ENCODE data around the gene ATP13A3.

Gene ATP13A3

DNA sequence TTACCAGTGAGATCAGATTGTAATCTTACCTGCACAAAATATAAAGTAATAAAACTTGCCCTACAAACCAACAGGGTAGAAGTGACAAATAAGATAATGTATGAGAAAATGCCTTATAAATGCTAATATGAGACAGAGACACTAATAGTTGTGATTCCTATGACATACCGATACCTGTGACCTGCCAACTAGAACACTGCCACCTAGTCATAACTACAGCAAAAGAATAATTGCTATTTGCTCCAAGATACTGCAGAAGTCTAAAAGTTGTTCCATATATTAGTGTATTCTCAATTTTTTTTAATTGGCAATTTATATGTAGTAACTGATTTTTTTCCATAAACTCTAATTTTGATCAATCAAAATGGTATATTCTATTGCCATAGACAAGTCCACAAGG is 62.4 kb downstream of the ATP13A3 start:
- H3K27me3 ChIP-seq (ENCODE audit: control insufficient read depth, insufficient read depth, low read length) = no peaks in the 10 kb centered on the region
- H3K9ac ChIP-seq (ENCODE audit: low read length) = no peak overlapping the region
- peaks cover 62% of the 10 kb centered on the region for H3K36me3 ChIP-seq (ENCODE audit: control insufficient read depth, low read depth, low read length)
- H3K4me3 ChIP-seq (ENCODE audit: low read length) = no peak overlapping the region
- H3K4me1 ChIP-seq (ENCODE audit: control insufficient read depth, low read depth, low read length) = no peaks in the 10 kb centered on the region
- no peak overlapping the region for H3K27ac ChIP-seq (ENCODE audit: low read length)
- no peaks in the 10 kb centered on the region for H3K9me3 ChIP-seq (ENCODE audit: control insufficient read depth, low read depth, low read length)

DNA sequence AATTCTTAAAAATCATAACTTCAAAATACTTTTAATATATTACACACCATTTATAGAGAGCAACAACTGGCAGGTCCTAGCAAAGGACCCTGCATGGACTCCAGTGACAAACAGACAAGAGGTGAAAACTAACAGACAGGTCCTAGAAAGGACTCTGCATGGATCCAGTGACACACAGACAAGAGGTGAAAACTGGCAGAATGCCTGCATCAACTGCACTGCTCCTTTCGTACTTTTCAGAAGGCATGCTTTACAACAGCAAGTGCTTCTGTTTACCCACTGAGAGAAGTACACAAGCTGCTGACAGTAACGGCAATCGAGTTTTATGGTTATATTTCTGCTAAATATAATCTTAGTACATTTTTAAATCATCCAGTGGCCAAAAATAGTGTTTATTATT is 63.5 kb downstream of the ATP13A3 start:
- no peak overlapping the region for H3K4me3 ChIP-seq (ENCODE audit: low read length)
- H3K9ac ChIP-seq (ENCODE audit: low read length) = no peak overlapping the region
- no peaks in the 10 kb centered on the region for H3K27me3 ChIP-seq (ENCODE audit: control insufficient read depth, insufficient read depth, low read length)
- no peak overlapping the region for H3K27ac ChIP-seq (ENCODE audit: low read length)
- H3K36me3 ChIP-seq (ENCODE audit: control insufficient read depth, low read depth, low read length) = peaks cover 63% of the 10 kb centered on the region
- H3K4me1 ChIP-seq (ENCODE audit: control insufficient read depth, low read depth, low read length) = no peaks in the 10 kb centered on the region
- H3K9me3 ChIP-seq (ENCODE audit: control insufficient read depth, low read depth, low read length) = no peaks in the 10 kb centered on the region

- no peaks in the 10 kb centered on the region for H3K27me3 ChIP-seq (ENCODE audit: control insufficient read depth, insufficient read depth, low read length)
- peaks cover 60% of the 10 kb centered on the region for H3K36me3 ChIP-seq (ENCODE audit: control insufficient read depth, low read depth, low read length)
- H3K9me3 ChIP-seq (ENCODE audit: control insufficient read depth, low read depth, low read length) = no peaks in the 10 kb centered on the region
- no peak overlapping the region for H3K9ac ChIP-seq (ENCODE audit: low read length)
- no peak overlapping the region for H3K4me3 ChIP-seq (ENCODE audit: low read length)
- no peak overlapping the region for H3K27ac ChIP-seq (ENCODE audit: low read length)
- no peaks in the 10 kb centered on the region for H3K4me1 ChIP-seq (ENCODE audit: control insufficient read depth, low read depth, low read length)
Observed at GRCh38 chr3:194422188-194422587, 64.6 kb downstream of the ATP13A3 start.

DNA sequence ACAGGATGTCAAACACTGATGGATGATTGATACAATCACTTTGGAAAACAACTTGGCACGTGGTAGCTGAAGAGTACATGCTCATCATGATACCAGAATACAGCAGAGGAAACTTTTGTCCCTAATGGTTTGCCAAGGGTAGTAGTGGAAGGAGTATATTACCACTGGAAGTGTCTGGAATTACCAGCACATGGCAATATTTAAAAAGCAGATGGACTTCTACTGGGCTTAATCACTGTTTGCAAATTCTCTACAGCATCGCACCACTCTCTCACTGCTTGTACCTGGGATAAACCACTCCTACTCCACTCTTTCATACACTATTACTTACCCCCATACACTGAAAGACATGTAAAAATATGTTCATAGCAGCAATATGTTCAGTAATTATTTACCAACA is 68.1 kb downstream of the ATP13A3 start:
- no peak overlapping the region for H3K9ac ChIP-seq (ENCODE audit: low read length)
- H3K27ac ChIP-seq (ENCODE audit: low read length) = no peak overlapping the region
- peaks cover 38% of the 10 kb centered on the region for H3K36me3 ChIP-seq (ENCODE audit: control insufficient read depth, low read depth, low read length)
- no peaks in the 10 kb centered on the region for H3K4me1 ChIP-seq (ENCODE audit: control insufficient read depth, low read depth, low read length)
- no peaks in the 10 kb centered on the region for H3K9me3 ChIP-seq (ENCODE audit: control insufficient read depth, low read depth, low read length)
- no peak overlapping the region for H3K4me3 ChIP-seq (ENCODE audit: low read length)
- H3K27me3 ChIP-seq (ENCODE audit: control insufficient read depth, insufficient read depth, low read length) = no peaks in the 10 kb centered on the region

DNA sequence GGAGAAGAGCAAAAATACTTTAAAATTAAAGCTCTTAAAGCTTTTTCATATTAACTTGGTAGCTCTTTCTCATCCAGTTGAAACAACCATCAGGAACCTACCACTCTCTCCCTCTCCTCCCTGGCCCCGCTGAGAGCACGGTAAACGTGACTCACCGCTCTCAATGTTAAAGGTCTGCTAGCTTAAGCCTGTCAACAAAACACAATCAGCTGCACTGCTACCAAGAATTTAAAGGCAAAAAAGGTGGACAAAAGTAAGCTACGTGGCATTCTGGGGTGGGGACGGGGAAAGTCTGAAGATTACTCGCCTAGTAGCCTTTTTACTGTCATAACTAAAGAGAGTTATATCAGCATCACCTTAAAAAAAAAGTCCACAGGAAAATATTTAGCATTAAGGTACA is 79.4 kb downstream of the ATP13A3 start:
- H3K4me1 ChIP-seq (ENCODE audit: control insufficient read depth, low read depth, low read length) = no peaks in the 10 kb centered on the region
- H3K4me3 ChIP-seq (ENCODE audit: low read length) = no peak overlapping the region
- H3K27ac ChIP-seq (ENCODE audit: low read length) = no peak overlapping the region
- peaks cover 26% of the 10 kb centered on the region for H3K36me3 ChIP-seq (ENCODE audit: control insufficient read depth, low read depth, low read length)
- no peaks in the 10 kb centered on the region for H3K9me3 ChIP-seq (ENCODE audit: control insufficient read depth, low read depth, low read length)
- no peaks in the 10 kb centered on the region for H3K27me3 ChIP-seq (ENCODE audit: control insufficient read depth, insufficient read depth, low read length)
- H3K9ac ChIP-seq (ENCODE audit: low read length) = no peak overlapping the region

DNA sequence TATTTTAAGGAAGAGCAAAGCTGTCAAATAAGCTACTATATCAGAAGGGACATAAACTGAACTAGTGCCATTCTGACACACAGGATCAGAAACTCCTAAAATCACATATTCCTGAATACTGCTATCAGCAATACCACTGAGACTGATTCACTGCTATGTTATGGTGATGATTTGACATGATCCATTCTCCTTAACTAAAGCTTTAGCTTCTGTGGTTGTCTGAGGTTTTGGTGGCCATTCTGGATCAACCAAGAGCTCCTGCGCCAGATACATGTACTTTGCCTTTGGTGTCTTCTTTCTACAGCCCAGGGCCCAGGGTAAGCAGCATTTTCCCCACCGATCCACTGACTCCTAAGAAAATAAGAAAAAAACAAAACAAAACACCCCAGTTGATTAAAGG is 81.0 kb downstream of the ATP13A3 start:
- Histone ChIP-seq H3K4me3 (ENCODE audit: low read length) (no peak overlapping the region), H3K27me3 (ENCODE audit: control insufficient read depth, insufficient read depth, low read length) (no peaks in the 10 kb centered on the region), H3K36me3 (ENCODE audit: control insufficient read depth, low read depth, low read length) (peaks cover 18% of the 10 kb centered on the region), H3K9ac (ENCODE audit: low read length) (no peak overlapping the region), H3K27ac (ENCODE audit: low read length) (no peak overlapping the region), H3K9me3 (ENCODE audit: control insufficient read depth, low read depth, low read length) (no peaks in the 10 kb centered on the region), H3K4me1 (ENCODE audit: control insufficient read depth, low read depth, low read length) (no peaks in the 10 kb centered on the region)

- peaks cover 18% of the 10 kb centered on the region for H3K36me3 ChIP-seq (ENCODE audit: control insufficient read depth, low read depth, low read length)
- H3K27me3 ChIP-seq (ENCODE audit: control insufficient read depth, insufficient read depth, low read length) = no peaks in the 10 kb centered on the region
Observed at GRCh38 chr3:194404365-194405140, 82.2 kb downstream of the ATP13A3 start.

GRCh38 chr3:194401868-194402329 is 84.9 kb downstream of the ATP13A3 start:
- Histone ChIP-seq H3K9me3 (ENCODE audit: control insufficient read depth, low read depth, low read length) (no peaks in the 10 kb centered on the region), H3K27ac (ENCODE audit: low read length) (no peak overlapping the region), H3K36me3 (ENCODE audit: control insufficient read depth, low read depth, low read length) (peaks cover 10% of the 10 kb centered on the region), H3K9ac (ENCODE audit: low read length) (no peak overlapping the region), H3K27me3 (ENCODE audit: control insufficient read depth, insufficient read depth, low read length) (no peaks in the 10 kb centered on the region), H3K4me1 (ENCODE audit: control insufficient read depth, low read depth, low read length) (no peaks in the 10 kb centered on the region), H3K4me3 (ENCODE audit: low read length) (no peak overlapping the region)

More at GRCh38 chr3:194404365-194405140, 82.2 kb downstream of the ATP13A3 start:
- H3K4me1 ChIP-seq (ENCODE audit: control insufficient read depth, low read depth, low read length) = no peaks in the 10 kb centered on the region
- no peak overlapping the region for H3K4me3 ChIP-seq (ENCODE audit: low read length)
- H3K9ac ChIP-seq (ENCODE audit: low read length) = no peak overlapping the region
- H3K9me3 ChIP-seq (ENCODE audit: control insufficient read depth, low read depth, low read length) = no peaks in the 10 kb centered on the region
- H3K27ac ChIP-seq (ENCODE audit: low read length) = no peak overlapping the region

- Histone ChIP-seq H3K27me3 (ENCODE audit: control insufficient read depth, insufficient read depth, low read length) (no peaks in the 10 kb centered on the region), H3K9ac (ENCODE audit: low read length) (no peak overlapping the region), H3K4me3 (ENCODE audit: low read length) (no peak overlapping the region), H3K4me1 (ENCODE audit: control insufficient read depth, low read depth, low read length) (peaks cover 3% of the 10 kb centered on the region), H3K36me3 (ENCODE audit: control insufficient read depth, low read depth, low read length) (peaks cover 10% of the 10 kb centered on the region), H3K9me3 (ENCODE audit: control insufficient read depth, low read depth, low read length) (no peaks in the 10 kb centered on the region), H3K27ac (ENCODE audit: low read length) (no peak overlapping the region)
Observed at GRCh38 chr3:194401346-194401745, 85.5 kb downstream of the ATP13A3 start.

DNA sequence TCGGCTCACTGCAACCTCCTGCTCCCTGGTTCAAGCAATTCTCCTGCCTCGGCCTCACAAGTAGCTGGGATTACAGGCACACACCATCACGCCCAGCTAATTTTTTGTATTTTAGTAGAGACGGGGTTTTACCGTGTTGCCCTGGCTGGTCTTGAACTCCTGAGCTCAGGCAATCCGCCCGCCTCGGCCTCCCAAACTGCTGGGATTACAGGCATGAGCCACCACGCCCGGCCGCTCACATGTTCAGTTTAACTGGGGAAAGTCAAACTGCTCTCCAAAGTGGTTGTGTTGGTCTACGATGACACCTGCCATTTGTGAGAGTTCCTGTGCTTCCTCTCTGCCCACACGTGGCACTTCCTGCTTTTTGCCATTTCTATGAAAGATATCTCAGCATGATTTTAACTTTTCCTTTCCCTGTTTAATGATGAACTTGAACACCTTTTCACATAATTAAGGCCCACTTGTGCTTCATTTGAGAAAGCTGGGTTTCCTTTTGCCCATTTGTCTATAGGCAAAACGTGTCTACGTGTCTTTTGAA is 86.9 kb downstream of the ATP13A3 start:
- H3K27me3 ChIP-seq (ENCODE audit: control insufficient read depth, insufficient read depth, low read length) = no peaks in the 10 kb centered on the region
- no peak overlapping the region for H3K4me3 ChIP-seq (ENCODE audit: low read length)
- H3K9me3 ChIP-seq (ENCODE audit: control insufficient read depth, low read depth, low read length) = no peaks in the 10 kb centered on the region
- H3K4me1 ChIP-seq (ENCODE audit: control insufficient read depth, low read depth, low read length) = peaks cover 11% of the 10 kb centered on the region
- H3K9ac ChIP-seq (ENCODE audit: low read length) = no peak overlapping the region
- peaks cover 7% of the 10 kb centered on the region for H3K36me3 ChIP-seq (ENCODE audit: control insufficient read depth, low read depth, low read length)
- H3K27ac ChIP-seq (ENCODE audit: low read length) = no peak overlapping the region

GRCh38 chr3:194399166-194399565 is 87.6 kb downstream of the ATP13A3 start, which contains the start of gene GP5:
GP5 (minus strand) TSS chr3:194399266; CDS start chr3:194398282, 984 bp downstream.
- no peak within 1 kb of the TSS for H3K4me3 ChIP-seq (ENCODE audit: low read length)
- H3K27me3 ChIP-seq (ENCODE audit: control insufficient read depth, insufficient read depth, low read length) = no peaks in the 10 kb centered on the region
- H3K9ac ChIP-seq (ENCODE audit: low read length) = no peak within 1 kb of the TSS
- peaks cover 4% of the 10 kb centered on the region for H3K36me3 ChIP-seq (ENCODE audit: control insufficient read depth, low read depth, low read length)
- peaks cover 11% of the 10 kb centered on the region for H3K4me1 ChIP-seq (ENCODE audit: control insufficient read depth, low read depth, low read length)
- no peaks in the 10 kb centered on the region for H3K9me3 ChIP-seq (ENCODE audit: control insufficient read depth, low read depth, low read length)
- no peak within 1 kb of the TSS for H3K27ac ChIP-seq (ENCODE audit: low read length)
